HG03460 (cell line): Measurements from ENCODE around the gene CD300A.
A peak's percentile ranks its signal among the peaks of the same experiment; 100 is the strongest.
"Not testable (repeated sequence)": the region's sequence is repeated elsewhere in the genome, so short reads cannot be mapped to it uniquely, and the experiment has no call there.

Experiments
- ATAC-seq: cut with Tn5 transposase; IDR thresholded peaks from one replicate; pipeline ENCODE4 v1.9.1; 2021; ENCODE audit not compliant: unreplicated experiment

CD300A gene

GRCh38 chr17:74478420-74479100 is 12.1 kb downstream of the CD300A start:
- no peak for ATAC-seq

- ATAC-seq: no peak
Measured at GRCh38 chr17:74480290-74480689, 13.9 kb downstream of the CD300A start.

GRCh38 chr17:74481621-74482020 is 15.2 kb downstream of the CD300A start:
- ATAC-seq: no peak

GRCh38 chr17:74484066-74484465 is 17.6 kb downstream of the CD300A start:
- ATAC-seq: no peak

- no peak for ATAC-seq
Measured at GRCh38 chr17:74485022-74485743, 18.7 kb downstream of the CD300A start.

- ATAC-seq: no peak
Measured at GRCh38 chr17:74485841-74486240, 19.4 kb downstream of the CD300A start.

GRCh38 chr17:74488276-74488675 is 21.8 kb downstream of the CD300A start:
- not testable (repeated sequence) for ATAC-seq

- ATAC-seq: no peak
Measured at GRCh38 chr17:74490716-74491115, 24.3 kb downstream of the CD300A start.

GRCh38 chr17:74491626-74492025 is 25.2 kb downstream of the CD300A start:
- no peak for ATAC-seq

- ATAC-seq: no peak
Measured at GRCh38 chr17:74493331-74493833, 26.9 kb downstream of the CD300A start.

GRCh38 chr17:74497471-74497870 is 31.0 kb downstream of the CD300A start:
- ATAC-seq: no peak

GRCh38 chr17:74499992-74500391 is 33.6 kb downstream of the CD300A start:
- ATAC-seq: no peak

GRCh38 chr17:74502861-74503260 is 36.4 kb downstream of the CD300A start:
- ATAC-seq: no peak

GRCh38 chr17:74503949-74504348 is 37.5 kb downstream of the CD300A start:
- not testable (repeated sequence) for ATAC-seq

GRCh38 chr17:74508156-74508555 is 41.7 kb downstream of the CD300A start:
- no peak for ATAC-seq

GRCh38 chr17:74512036-74512435 is 45.6 kb downstream of the CD300A start:
- no peak for ATAC-seq

- ATAC-seq: peak; percentile 65
Measured at GRCh38 chr17:74512624-74513091, 46.2 kb downstream of the CD300A start.

GRCh38 chr17:74513987-74514631 is 47.7 kb downstream of the CD300A start:
- ATAC-seq: no peak

GRCh38 chr17:74514632-74515334 is 48.3 kb downstream of the CD300A start:
- ATAC-seq: no peak

- ATAC-seq: no peak
Measured at GRCh38 chr17:74515941-74516340, 49.5 kb downstream of the CD300A start.
